Measurements from ENCODE around the gene PDSS2.
A peak's percentile ranks its signal among the peaks of the same experiment; 100 is the strongest.
"Not testable (repeated sequence)": the region's sequence is repeated elsewhere in the genome, so short reads cannot be mapped to it uniquely, and the experiment has no call there.

PDSS2 gene

GRCh38 chr6:107152638-107153430 lies 306.5 kb downstream of the PDSS2 start:
- no peak for TF ChIP-seq CTCF (IDR thresholded peaks at IDR 0.05)
- H3K4me3 ChIP-seq, result no peak overlapping the region
- H3K27ac ChIP-seq, result no peak overlapping the region
- no peak for DNase-seq (ENCODE audit: low spot score)

DNA sequence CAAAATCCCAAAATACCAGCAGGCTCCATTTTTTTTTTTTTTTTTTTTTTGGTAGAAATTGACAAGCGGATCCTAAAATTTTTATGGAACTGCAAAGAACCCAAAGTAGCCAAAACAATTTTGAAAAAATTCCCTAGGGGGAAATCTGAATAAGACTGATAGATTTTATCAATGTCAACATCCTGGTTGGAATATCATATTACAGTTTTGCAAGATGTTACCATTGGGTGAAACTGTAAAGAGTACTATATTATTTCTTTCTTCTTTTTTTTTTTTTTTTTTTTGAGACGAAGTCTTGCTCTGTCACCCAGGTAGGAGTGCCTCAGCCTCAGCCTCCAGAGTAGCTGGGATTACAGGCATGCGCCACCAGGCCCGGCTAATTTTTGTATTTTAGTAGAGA lies 314.7 kb downstream of the PDSS2 start:
- Histone ChIP-seq H3K4me3 (no peak overlapping the region), H3K27ac (no peak overlapping the region)
- no peak for DNase-seq (ENCODE audit: low spot score)
- TF ChIP-seq CTCF (IDR thresholded peaks at IDR 0.05), result no peak

- no peak for DNase-seq (ENCODE audit: low spot score)
- no peak for TF ChIP-seq CTCF (IDR thresholded peaks at IDR 0.05)
- Histone ChIP-seq H3K27ac (no peak overlapping the region), H3K4me3 (no peak overlapping the region)
Observed at GRCh38 chr6:107144014-107144413, 315.4 kb downstream of the PDSS2 start.

- Histone ChIP-seq H3K27ac (no peak overlapping the region), H3K4me3 (no peak overlapping the region)
- no peak for TF ChIP-seq CTCF (IDR thresholded peaks at IDR 0.05)
- DNase-seq (ENCODE audit: low spot score), result no peak
Observed at GRCh38 chr6:107140581-107140980, 318.8 kb downstream of the PDSS2 start.

DNA sequence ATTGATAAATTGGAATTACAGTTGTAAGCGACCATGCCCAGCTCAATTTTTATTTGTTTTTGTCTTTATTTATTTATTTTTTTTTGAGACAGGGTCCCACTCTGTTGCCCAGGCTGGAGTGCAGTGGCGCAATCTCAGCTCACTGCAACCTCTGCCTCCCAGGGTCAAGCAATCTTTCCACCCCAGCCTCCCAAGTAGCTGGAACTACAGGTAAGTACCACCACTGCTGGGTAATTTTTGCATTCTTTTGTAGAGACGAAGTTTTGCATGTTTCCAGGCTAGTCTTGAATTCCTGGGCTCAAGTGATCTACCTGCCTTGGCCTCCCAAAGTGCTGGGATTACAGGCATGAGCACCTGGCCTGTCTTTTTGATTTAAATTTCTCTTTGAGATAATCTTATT lies 323.0 kb downstream of the PDSS2 start:
- DNase-seq (ENCODE audit: low spot score); H3K27ac ChIP-seq: not testable (repeated sequence)

DNA sequence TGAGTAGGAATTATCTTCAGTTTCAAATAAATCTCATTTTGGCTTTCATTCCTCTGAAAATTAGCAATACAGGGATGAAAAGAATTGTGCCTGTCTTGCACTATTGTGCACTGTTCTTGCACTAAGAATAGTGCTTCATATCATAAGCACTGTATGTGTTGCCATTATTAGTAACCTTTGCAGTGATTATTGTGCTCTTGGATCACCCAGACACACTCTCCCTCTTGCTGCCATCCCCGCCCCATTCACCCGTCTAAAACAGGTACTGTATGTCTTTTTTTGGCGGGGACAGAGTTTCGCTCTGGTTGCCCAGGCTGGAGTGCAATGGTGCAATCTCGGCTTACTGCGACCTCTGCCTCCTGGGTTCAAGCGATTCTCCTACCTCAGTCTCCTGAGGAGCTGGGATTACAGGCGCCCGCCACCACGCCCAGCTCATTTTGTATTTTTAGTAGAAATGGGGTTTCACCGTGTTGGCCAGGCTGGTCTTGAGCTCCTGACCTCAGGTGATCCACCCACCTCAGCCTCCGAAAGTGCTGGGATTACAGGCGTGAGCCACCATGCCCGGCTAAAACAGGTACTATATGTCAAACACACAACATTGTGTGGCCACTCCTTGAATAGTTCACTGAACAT lies 324.2 kb downstream of the PDSS2 start:
- not testable (repeated sequence) for H3K4me3 ChIP-seq; H3K27ac ChIP-seq; DNase-seq (ENCODE audit: low spot score)

More for the DNA sequence above, 323.0 kb downstream of the PDSS2 start:
- H3K4me3 ChIP-seq, result not testable (repeated sequence)

- peak; percentile 18 for TF ChIP-seq CTCF (IDR thresholded peaks at IDR 0.05)
- no peak for DNase-seq (ENCODE audit: low spot score)
- H3K27ac ChIP-seq, result no peak overlapping the region
- H3K4me3 ChIP-seq, result no peak overlapping the region
Observed at GRCh38 chr6:107132330-107132954, 326.9 kb downstream of the PDSS2 start.
